OCI-LY1 (cell line): ENCODE results near the gene HHIPL1.

ENCODE experiments used
- H2AFZ ChIP-seq: fragments of 200-600 bp; sonication (generic), shearing (Covaris generic); 2 replicates; pipeline ENCODE4 v1.6.0; 2014; ENCODE audit warnings: antibody characterized with exemption, mild to moderate bottlenecking, low read length
- H3F3A ChIP-seq: fragments of 200-600 bp; sonication (generic), shearing (Covaris generic); 2 replicates; pipeline ENCODE4 v1.6.0; 2014; ENCODE audit warnings: mild to moderate bottlenecking, antibody characterized with exemption, low read length, moderate library complexity; ENCODE audit not compliant: insufficient read depth
- H3K27ac ChIP-seq: fragments of 200-600 bp; sonication (generic); 2 replicates; pipeline ENCODE4 v1.5.1; 2014; ENCODE audit warnings: low read length, mixed run types, mild to moderate bottlenecking, low read depth; ENCODE audit not compliant: poor library complexity, severe bottlenecking
- H3K27me3 ChIP-seq: fragments of 200-600 bp; sonication (generic); 2 replicates; pipeline ENCODE4 v1.6.0; 2014; ENCODE audit warnings: antibody characterized with exemption, mild to moderate bottlenecking, low read length, moderate library complexity; ENCODE audit not compliant: insufficient read depth
- H3K36me3 ChIP-seq: fragments of 200-600 bp; sonication (generic); 2 replicates; pipeline ENCODE4 v1.6.1; 2014; ENCODE audit warnings: mild to moderate bottlenecking, antibody characterized with exemption, low read length, moderate library complexity, mixed read lengths; ENCODE audit not compliant: insufficient read depth
- H3K4me1 ChIP-seq: fragments of 200-600 bp; sonication (generic); 2 replicates; pipeline ENCODE4 v1.5.1; 2014; ENCODE audit warnings: mild to moderate bottlenecking, low read length, moderate library complexity; ENCODE audit not compliant: insufficient read depth, severe bottlenecking
- H3K4me2 ChIP-seq: fragments of 200-600 bp; sonication (generic), shearing (Covaris generic); 2 replicates; pipeline ENCODE4 v1.6.1; 2014; ENCODE audit warnings: low read length
- H3K4me3 ChIP-seq: fragments of 200-600 bp; sonication (generic); 2 replicates; pipeline ENCODE4 v1.5.1; 2014; ENCODE audit warnings: low read length, low read depth, mild to moderate bottlenecking, mixed read lengths; ENCODE audit not compliant: poor library complexity, severe bottlenecking
- H3K79me2 ChIP-seq: fragments of 200-600 bp; shearing (Covaris generic); 2 replicates; pipeline ENCODE4 v1.6.1; 2016; ENCODE audit warnings: mixed run types, low read length, mixed read lengths; ENCODE audit not compliant: insufficient read depth
- H3K9ac ChIP-seq: fragments of 200-600 bp; sonication (generic), shearing (Covaris generic); 2 replicates; pipeline ENCODE4 v1.6.1; 2014; ENCODE audit warnings: mild to moderate bottlenecking, low read length, mixed read lengths
- H3K9me2 ChIP-seq: fragments of 200-600 bp; sonication (generic), shearing (Covaris generic); 2 replicates; pipeline ENCODE4 v1.6.1; 2014; ENCODE audit warnings: low read depth, mild to moderate bottlenecking, low read length, mixed read lengths
- H3K9me3 ChIP-seq: fragments of 200-600 bp; shearing (Covaris generic); 2 replicates; pipeline ENCODE4 v1.6.1; 2014; ENCODE audit warnings: low read length, mixed read lengths
- H4K20me1 ChIP-seq: fragments of 200-600 bp; sonication (generic), shearing (Covaris generic); 2 replicates; pipeline ENCODE4 v1.6.0; 2016; ENCODE audit warnings: mild to moderate bottlenecking, low read length; ENCODE audit not compliant: insufficient read depth
- EZH2 ChIP-seq: fragments of 200-600 bp; sonication (generic), shearing (Covaris generic); IDR thresholded peaks from 2 replicates; pipeline ENCODE4 v1.8.0; 2017; ENCODE audit warnings: borderline replicate concordance, mixed run types, mild to moderate bottlenecking, antibody characterized with exemption, low read length, moderate library complexity, mixed read lengths
- TF ChIP-seq, protein P1 (sequence below): fragments of 200-600 bp; sonication (generic), shearing (Covaris generic); IDR thresholded peaks from 2 replicates; pipeline ENCODE4 v1.5.1; 2017; ENCODE audit warnings: mild to moderate bottlenecking, antibody characterized with exemption, low read length, moderate library complexity, mixed read lengths

HHIPL1 gene

DNA sequence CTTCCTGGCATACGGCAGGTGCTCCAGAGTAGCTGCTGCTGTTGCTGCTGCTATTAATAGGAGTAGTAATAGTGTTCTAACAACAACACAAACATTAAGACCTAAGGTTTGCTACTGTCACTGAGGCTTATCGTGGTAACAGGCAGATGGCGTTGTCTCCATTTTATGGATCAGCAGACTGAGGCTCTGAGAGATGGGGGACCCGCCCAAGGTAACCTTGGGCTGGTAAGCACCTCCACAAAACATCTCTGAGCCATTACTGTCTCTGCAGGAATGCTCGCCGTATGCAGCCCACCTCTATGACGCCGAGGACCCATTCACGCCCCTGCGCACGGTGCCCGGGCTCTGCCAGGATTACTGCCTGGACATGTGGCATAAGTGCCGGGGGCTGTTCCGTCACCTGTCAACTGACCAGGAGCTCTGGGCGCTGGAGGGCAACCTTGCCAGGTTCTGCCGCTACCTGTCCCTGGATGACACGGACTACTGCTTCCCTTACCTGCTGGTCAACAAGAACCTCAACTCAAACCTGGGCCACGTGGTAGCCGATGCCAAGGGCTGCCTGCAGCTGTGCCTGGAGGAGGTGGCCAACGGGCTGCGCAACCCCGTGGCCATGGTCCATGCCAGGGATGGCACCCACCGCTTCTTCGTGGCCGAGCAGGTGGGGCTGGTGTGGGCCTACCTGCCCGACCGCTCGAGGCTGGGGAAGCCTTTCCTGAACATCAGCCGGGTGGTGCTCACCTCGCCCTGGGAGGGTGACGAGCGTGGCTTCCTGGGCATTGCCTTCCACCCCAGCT, 7.2 kb downstream of the HHIPL1 start:
- H3K9me3 ChIP-seq, result no peaks in the 10 kb centered on the region
- no peak overlapping the region for H3K9ac ChIP-seq
- H3K27ac ChIP-seq, result no peak overlapping the region
- no peaks in the 10 kb centered on the region for H3K36me3 ChIP-seq
- no peaks in the 10 kb centered on the region for H3K9me2 ChIP-seq
- H3K79me2 ChIP-seq, result no peaks in the 10 kb centered on the region
- H3K4me1 ChIP-seq, result no peaks in the 10 kb centered on the region
- no peak overlapping the region for H2AFZ ChIP-seq
- H3F3A ChIP-seq, result no peaks in the 10 kb centered on the region
- no peak for TF ChIP-seq EZH2
- TF ChIP-seq, protein P1, sequence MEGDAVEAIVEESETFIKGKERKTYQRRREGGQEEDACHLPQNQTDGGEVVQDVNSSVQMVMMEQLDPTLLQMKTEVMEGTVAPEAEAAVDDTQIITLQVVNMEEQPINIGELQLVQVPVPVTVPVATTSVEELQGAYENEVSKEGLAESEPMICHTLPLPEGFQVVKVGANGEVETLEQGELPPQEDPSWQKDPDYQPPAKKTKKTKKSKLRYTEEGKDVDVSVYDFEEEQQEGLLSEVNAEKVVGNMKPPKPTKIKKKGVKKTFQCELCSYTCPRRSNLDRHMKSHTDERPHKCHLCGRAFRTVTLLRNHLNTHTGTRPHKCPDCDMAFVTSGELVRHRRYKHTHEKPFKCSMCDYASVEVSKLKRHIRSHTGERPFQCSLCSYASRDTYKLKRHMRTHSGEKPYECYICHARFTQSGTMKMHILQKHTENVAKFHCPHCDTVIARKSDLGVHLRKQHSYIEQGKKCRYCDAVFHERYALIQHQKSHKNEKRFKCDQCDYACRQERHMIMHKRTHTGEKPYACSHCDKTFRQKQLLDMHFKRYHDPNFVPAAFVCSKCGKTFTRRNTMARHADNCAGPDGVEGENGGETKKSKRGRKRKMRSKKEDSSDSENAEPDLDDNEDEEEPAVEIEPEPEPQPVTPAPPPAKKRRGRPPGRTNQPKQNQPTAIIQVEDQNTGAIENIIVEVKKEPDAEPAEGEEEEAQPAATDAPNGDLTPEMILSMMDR, result no peak
- no peak overlapping the region for H3K4me2 ChIP-seq
- H3K4me3 ChIP-seq, result no peak overlapping the region
- no peaks in the 10 kb centered on the region; the same call in 1 of the 2 replicates for H3K27me3 ChIP-seq
- H4K20me1 ChIP-seq, result no peaks in the 10 kb centered on the region

DNA sequence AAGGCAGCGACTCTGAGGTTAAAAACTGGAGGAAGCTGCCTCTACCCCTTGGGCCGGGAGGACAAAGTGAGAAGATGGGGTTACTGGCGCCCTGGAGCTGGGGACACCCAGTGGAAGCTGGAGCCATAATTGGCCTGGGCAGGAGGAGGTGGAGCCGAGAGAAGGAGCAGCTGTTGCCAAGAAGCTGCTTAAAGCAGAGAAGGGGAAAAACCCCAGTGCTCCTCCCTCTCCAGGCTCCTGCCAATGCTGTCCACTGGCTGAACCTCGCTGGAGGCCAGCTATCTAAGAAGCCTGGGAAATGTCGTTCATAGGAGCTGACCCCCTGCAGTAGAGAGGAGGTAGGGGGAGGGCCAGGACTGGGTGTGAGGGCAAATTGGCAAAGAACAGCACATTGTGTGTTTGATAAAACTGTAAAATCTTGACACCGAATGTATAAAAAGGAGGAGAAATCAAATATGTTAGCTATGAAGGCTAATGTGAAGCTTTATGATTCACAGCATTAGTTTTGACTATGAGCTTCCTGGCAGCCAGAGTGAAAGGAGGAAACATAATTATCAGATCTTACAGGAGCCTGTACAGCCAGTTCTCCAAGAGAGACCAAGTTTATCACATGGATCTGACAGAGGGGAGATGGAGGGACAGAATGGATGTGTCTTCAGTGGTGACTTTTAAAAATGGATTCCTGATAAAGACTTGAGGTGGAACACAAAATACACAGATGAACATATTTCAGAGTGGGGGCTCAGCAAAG, 9.5 kb downstream of the HHIPL1 start:
- H2AFZ ChIP-seq, result no peak overlapping the region
- no peaks in the 10 kb centered on the region for H3K79me2 ChIP-seq
- H3K4me1 ChIP-seq, result no peaks in the 10 kb centered on the region
- no peak overlapping the region for H3K4me2 ChIP-seq
- H3K36me3 ChIP-seq, result no peaks in the 10 kb centered on the region
- H3F3A ChIP-seq, result no peaks in the 10 kb centered on the region
- no peaks in the 10 kb centered on the region for H4K20me1 ChIP-seq
- H3K9me2 ChIP-seq, result no peaks in the 10 kb centered on the region
- no peak for TF ChIP-seq EZH2
- TF ChIP-seq, protein P1, result no peak
- no peak overlapping the region for H3K9ac ChIP-seq
- no peaks in the 10 kb centered on the region for H3K9me3 ChIP-seq
- H3K27me3 ChIP-seq, result no peaks in the 10 kb centered on the region; the same call in 1 of the 2 replicates
- no peak overlapping the region for H3K27ac ChIP-seq
- no peak overlapping the region for H3K4me3 ChIP-seq

DNA sequence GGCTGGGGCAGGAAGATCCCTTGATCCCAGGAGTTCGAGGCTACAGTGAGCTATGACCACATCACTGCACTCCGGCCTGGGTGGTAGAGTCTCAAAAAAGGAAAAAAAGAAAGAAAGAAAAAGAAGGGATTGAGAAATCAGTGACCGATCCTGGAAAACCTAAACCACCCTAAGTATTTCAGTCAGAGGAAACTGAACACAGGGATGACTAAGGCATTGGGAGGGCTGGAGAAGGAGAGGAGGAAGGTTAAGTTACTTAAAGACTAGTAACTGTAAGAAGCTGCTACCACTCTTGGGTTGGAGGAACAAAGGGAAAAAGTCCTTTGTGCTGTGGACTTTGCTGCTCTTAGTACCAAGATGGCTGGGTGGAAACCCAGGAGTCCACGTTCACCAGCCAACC, 10.6 kb downstream of the HHIPL1 start:
- Histone ChIP-seq H3K79me2 (no peaks in the 10 kb centered on the region), H3F3A (no peaks in the 10 kb centered on the region), H3K4me1 (no peaks in the 10 kb centered on the region), H3K27ac (no peak overlapping the region), H2AFZ (no peak overlapping the region), H3K9me3 (no peaks in the 10 kb centered on the region), H3K4me2 (no peak overlapping the region), H4K20me1 (no peaks in the 10 kb centered on the region), H3K9ac (no peak overlapping the region), H3K4me3 (no peak overlapping the region), H3K27me3 (no peaks in the 10 kb centered on the region; the same call in 1 of the 2 replicates), H3K36me3 (no peaks in the 10 kb centered on the region), H3K9me2 (no peaks in the 10 kb centered on the region)
- TF ChIP-seq, protein P1, result no peak
- no peak for TF ChIP-seq EZH2
